Keratinocyte (primary cell): Measurements from ENCODE around the gene ITPK1. TPM values are rescaled to one million over a fixed set of nuclear protein-coding genes. Genes with fewer than 3 reads are reported as not detected.

Source experiments
- DNase-seq: peaks from one replicate; pipeline ENCODE4 v3.0.0-alpha.2; 2011; ENCODE audit warnings: low read depth, missing footprints, low spot score
- FAIRE-seq: peaks from 2 replicates; lab custom pipeline; 2011; peaks lifted over from hg19 to GRCh38; lab: Jason Lieb, UNC
- H2AFZ ChIP-seq: 2 replicates; pipeline ENCODE4 v1.6.0; 2012; ENCODE audit warnings: low read length, control low read depth, inconsistent platforms; ENCODE audit not compliant: control insufficient read depth
- H3K27ac ChIP-seq: 2 replicates; pipeline ENCODE4 v1.5.1; 2011; ENCODE audit warnings: low read length; ENCODE audit not compliant: control insufficient read depth, insufficient read depth
- H3K27me3 ChIP-seq: 3 replicates; pipeline ENCODE4 v1.6.0; 2011; ENCODE audit warnings: low read length; ENCODE audit not compliant: control insufficient read depth, insufficient read depth; ENCODE audit errors: extremely low read depth
- H3K36me3 ChIP-seq, 2 experiments: 2 replicates in 1 of 2; 3 replicates in 1 of 2; pipeline ENCODE4 v1.5.1; 2011; ENCODE audit warnings: low read length in 2 of 2, mild to moderate bottlenecking in 1 of 2; ENCODE audit not compliant: control insufficient read depth in 2 of 2, insufficient read depth in 2 of 2; ENCODE audit errors: extremely low read depth in 1 of 2
- H3K4me1 ChIP-seq: 3 replicates; pipeline ENCODE4 v1.5.1; 2011; ENCODE audit warnings: low read length; ENCODE audit not compliant: control insufficient read depth, insufficient read depth; ENCODE audit errors: extremely low read depth
- H3K4me2 ChIP-seq: 3 replicates; pipeline ENCODE4 v1.6.0; 2011; ENCODE audit warnings: low read depth, low read length; ENCODE audit not compliant: control insufficient read depth, insufficient read depth; ENCODE audit errors: extremely low read depth
- H3K4me3 ChIP-seq, 3 experiments: fragments of 200-600 bp in 1 of 3; sonication (generic) in 1 of 3; 2 replicates in 2 of 3; 3 replicates in 1 of 3; pipeline ENCODE4 v1.5.1; 2011 to 2016; ENCODE audit warnings: low read length in 3 of 3, mild to moderate bottlenecking in 3 of 3, control low read depth in 2 of 3, inconsistent platforms in 1 of 3, low read depth in 1 of 3, mixed read lengths in 1 of 3, mixed run types in 1 of 3, moderate library complexity in 1 of 3; ENCODE audit not compliant: control insufficient read depth in 2 of 3, insufficient read depth in 2 of 3; ENCODE audit errors: extremely low read depth in 1 of 3
- H3K79me2 ChIP-seq: 2 replicates; pipeline ENCODE4 v1.6.0; 2012; ENCODE audit warnings: low read length; ENCODE audit not compliant: control insufficient read depth, insufficient read depth
- H3K9ac ChIP-seq: 3 replicates; pipeline ENCODE4 v1.6.0; 2011; ENCODE audit warnings: low read length; ENCODE audit not compliant: control insufficient read depth, insufficient read depth; ENCODE audit errors: extremely low read depth
- H3K9me1 ChIP-seq: 3 replicates; pipeline ENCODE4 v1.6.0; 2011; ENCODE audit warnings: low read length; ENCODE audit not compliant: control insufficient read depth, insufficient read depth; ENCODE audit errors: extremely low read depth
- H3K9me3 ChIP-seq: 2 replicates; pipeline ENCODE4 v1.5.1; 2012; ENCODE audit warnings: low read depth, low read length; ENCODE audit not compliant: control insufficient read depth
- H4K20me1 ChIP-seq: 3 replicates; pipeline ENCODE4 v1.6.0; 2011; ENCODE audit warnings: low read length; ENCODE audit not compliant: control insufficient read depth, insufficient read depth; ENCODE audit errors: extremely low read depth
- CTCF ChIP-seq, 3 experiments: IDR thresholded peaks in 1 of 3; conservative IDR thresholded peaks in 1 of 3; optimal IDR thresholded peaks in 1 of 3; 2 replicates in 2 of 3; 3 replicates in 1 of 3; pipeline versions ENCODE3 to v1.5.1; 2011; ENCODE audit warnings: low read length in 3 of 3, mild to moderate bottlenecking in 3 of 3, moderate library complexity in 2 of 3, control low read depth in 1 of 3, inconsistent platforms in 1 of 3; ENCODE audit not compliant: insufficient read depth in 2 of 3; ENCODE audit errors: extremely low read depth in 1 of 3
- EZH2 ChIP-seq: IDR thresholded peaks from one replicate; pipeline ENCODE4 v1.6.1; 2012; ENCODE audit warnings: inconsistent platforms, mild to moderate bottlenecking, low read length, moderate library complexity
- dilution Hi-C: fragments of 300-500 bp; cut with MboI; formaldehyde crosslinking; loops from one replicate; pipeline ENCODE4 v1.7.0; 2020; ENCODE audit warnings: low sequenced_read_pairs; ENCODE audit not compliant: extremely low pct_ligation_motif_present
- polyA plus RNA-seq, 5 experiments: library from polyadenylated mRNA; depleted of rRNA in 3 of 5; stranded (reverse) in 3 of 5; stranded (forward) in 1 of 5; unstranded in 1 of 5; fragments of >200 nt; gene quantifications; 1 replicate in 1 of 5; 2 replicates in 3 of 5; 3 replicates in 1 of 5; pipeline versions ENCODE4 v1.2.1 to v1.2.3, GENCODE V29; 2011 to 2012; ENCODE audit warnings: missing spikeins in 2 of 5, low read depth in 1 of 5, low replicate concordance in 1 of 5

The ITPK1 gene
- polyA plus RNA-seq, 1 donor (not counting 4 experiments of a cell fraction or from before 2014, with no cell fraction given) = 67.8 TPM

GRCh38 chr14:93086441-93087055 is 29.2 kb downstream of the ITPK1 start:
- Histone ChIP-seq H3K27me3 (no peaks in the 10 kb centered on the region), H3K4me2 (peak overlapping the region; percentile 75), H3K9ac (peak overlapping the region; percentile 78), H4K20me1 (peaks cover 2% of the 10 kb centered on the region), H2AFZ (no peak overlapping the region), H3K9me3 (no peaks in the 10 kb centered on the region), H3K36me3 (peaks cover 0 to 2% of the 10 kb centered on the region in 2 experiments), H3K27ac (peak overlapping the region; percentile 89), H3K4me1 (peaks cover 47% of the 10 kb centered on the region), H3K79me2 (peaks cover 56% of the 10 kb centered on the region), H3K9me1 (peaks cover 2% of the 10 kb centered on the region), H3K4me3 (peak overlapping the region in 2 of 3 experiments; percentile 25 to 39)
- dilution Hi-C loops = no loop called here
- FAIRE-seq (peak; percentile 26), DNase-seq (no peak)
- no peak for TF ChIP-seq CTCF (optimal IDR thresholded peaks at IDR 0.05 in 1 of 3, IDR thresholded peaks at IDR 0.05 in 1 of 3, conservative IDR thresholded peaks at IDR 0.05 in 1 of 3; ENCODE audit: extremely low read depth in 1 of 3, insufficient read depth in 2 of 3, low read length in 3 of 3)
- no peak for TF ChIP-seq EZH2

- FAIRE-seq = peak; percentile 73
- H3K27ac ChIP-seq = peak overlapping the region; percentile 89
- H3K9me1 ChIP-seq = no peaks in the 10 kb centered on the region
- peak overlapping the region; percentile 75 for H3K4me2 ChIP-seq
- no peaks in the 10 kb centered on the region for H3K9me3 ChIP-seq
- peaks cover 41% of the 10 kb centered on the region for H3K4me1 ChIP-seq
- H3K9ac ChIP-seq = peak overlapping the region; percentile 78
- TF ChIP-seq CTCF (optimal IDR thresholded peaks at IDR 0.05 in 1 of 3, IDR thresholded peaks at IDR 0.05 in 1 of 3, conservative IDR thresholded peaks at IDR 0.05 in 1 of 3; ENCODE audit: extremely low read depth in 1 of 3, insufficient read depth in 2 of 3, low read length in 3 of 3) (no peak), EZH2 (no peak)
- peaks cover 0 to 2% of the 10 kb centered on the region in 2 experiments for H3K36me3 ChIP-seq
- peak overlapping the region in 2 of 3 experiments; percentile 15 to 39 for H3K4me3 ChIP-seq
- DNase-seq = peak; percentile 66
- dilution Hi-C loops = no loop called here
- H4K20me1 ChIP-seq = peaks cover 2% of the 10 kb centered on the region
- H3K79me2 ChIP-seq = peaks cover 58% of the 10 kb centered on the region
- H3K27me3 ChIP-seq = no peaks in the 10 kb centered on the region
- no peak overlapping the region for H2AFZ ChIP-seq
These were observed 29.8 kb downstream of the ITPK1 start for GRCh38 chr14:93085911-93086310.
